IMR-90 (cell line): ENCODE measurements around the gene SNRPD2. TPM values are rescaled to one million over a fixed set of nuclear protein-coding genes. Genes with fewer than 3 reads are reported as not detected.

ENCODE experiments used
- ATAC-seq: fragments of 200-7000 bp; cut with Tn5 transposase; 2 replicates; pipeline ENCODE4 v1.9.1; 2020; ENCODE audit warnings: low read depth, mild to moderate bottlenecking, moderate library complexity
- BruUV-seq: library from RNA; stranded (reverse); fragments of 400-500 nt; replicated peaks from 2 replicates; lab custom pipeline; 2021; lab: Mats Ljungman, UMichigan
- CTCF ChIA-PET: fragments of 300-600 bp; formaldehyde crosslinking; extraction: SDS; loops from one replicate; lab custom pipeline; 2021; ENCODE audit warnings: antibody characterized with exemption; lab: Yijun Ruan, JAX
- POLR2A ChIA-PET: fragments of 300-600 bp; sonication (Branson Sonifier 250); formaldehyde crosslinking; loops from one replicate; lab custom pipeline; 2022; ENCODE audit warnings: antibody characterized with exemption; ENCODE audit not compliant: unreplicated experiment; lab: Charles Lee
- DNase-seq: peaks from one replicate; pipeline ENCODE4 v3.0.0; 2013
- H2AFZ ChIP-seq: replicated peaks from 2 replicates; pipeline ENCODE3; 2013; ENCODE audit warnings: low read length, mild to moderate bottlenecking; ENCODE audit not compliant: poor library complexity
- H2AK5ac ChIP-seq: 2 replicates; pipeline ENCODE4 v1.6.1; 2013; ENCODE audit warnings: low read depth, low read length, inconsistent platforms
- H2AK9ac ChIP-seq: replicated peaks from 2 replicates; pipeline ENCODE3; 2013; ENCODE audit warnings: mild to moderate bottlenecking, low read depth, low read length, moderate library complexity; ENCODE audit not compliant: poor library complexity
- H2BK120ac ChIP-seq: 2 replicates; pipeline ENCODE4 v1.6.1; 2013; ENCODE audit warnings: low read depth, low read length, inconsistent platforms
- H2BK15ac ChIP-seq: 3 replicates; pipeline ENCODE4 v1.6.1; 2013; ENCODE audit warnings: low read depth, low read length, inconsistent platforms
- H2BK20ac ChIP-seq: 2 replicates; pipeline ENCODE4 v1.6.1; 2013; ENCODE audit warnings: low read depth, mild to moderate bottlenecking, inconsistent platforms, low read length, moderate library complexity
- H2BK5ac ChIP-seq: 2 replicates; pipeline ENCODE4 v1.6.1; 2013; ENCODE audit warnings: mild to moderate bottlenecking, low read depth, low read length, inconsistent platforms; ENCODE audit not compliant: poor library complexity, severe bottlenecking
- H3K14ac ChIP-seq: replicated peaks from 2 replicates; pipeline ENCODE4 v1.6.1; 2013; ENCODE audit warnings: low read depth, low read length, inconsistent platforms
- H3K18ac ChIP-seq: 2 replicates; pipeline ENCODE4 v1.6.1; 2013; ENCODE audit warnings: low read depth, low read length, control low read depth
- H3K23ac ChIP-seq: 2 replicates; pipeline ENCODE4 v1.6.1; 2013; ENCODE audit warnings: low read depth, low read length, inconsistent platforms
- H3K27ac ChIP-seq: 2 replicates; pipeline ENCODE4 v1.5.1; 2013; ENCODE audit warnings: mild to moderate bottlenecking, control low read depth, low read length; ENCODE audit not compliant: insufficient read depth
- H3K27me3 ChIP-seq: 2 replicates; pipeline ENCODE4 v1.6.1; 2013; ENCODE audit warnings: low read length; ENCODE audit not compliant: control insufficient read depth, insufficient read depth
- H3K36me3 ChIP-seq: 2 replicates; pipeline ENCODE4 v1.6.1; 2013; ENCODE audit warnings: low read length, mixed read lengths; ENCODE audit not compliant: control insufficient read depth, insufficient read depth
- H3K4ac ChIP-seq: 2 replicates; pipeline ENCODE4 v1.6.1; 2013; ENCODE audit warnings: low read depth, low read length, inconsistent platforms
- H3K4me1 ChIP-seq: 2 replicates; pipeline ENCODE4 v1.6.1; 2013; ENCODE audit warnings: low read length, mixed read lengths; ENCODE audit not compliant: control insufficient read depth, insufficient read depth
- H3K4me2 ChIP-seq: 2 replicates; pipeline ENCODE4 v1.6.1; 2013; ENCODE audit warnings: low read depth, mild to moderate bottlenecking, control low read depth, low read length, moderate library complexity
- H3K4me3 ChIP-seq: 2 replicates; pipeline ENCODE4 v1.5.1; 2013; ENCODE audit warnings: low read depth, mild to moderate bottlenecking, control low read depth, low read length, moderate library complexity; ENCODE audit not compliant: insufficient read depth
- H3K56ac ChIP-seq: 2 replicates; pipeline ENCODE4 v1.6.1; 2013; ENCODE audit warnings: low read length, inconsistent platforms; ENCODE audit not compliant: insufficient read depth; ENCODE audit errors: extremely low read depth
- H3K79me1 ChIP-seq, 2 experiments: 2 replicates each; pipeline ENCODE4 v1.6.1; 2013; ENCODE audit warnings: low read length in 2 of 2, inconsistent platforms in 1 of 2, low read depth in 1 of 2
- H3K9ac ChIP-seq: 2 replicates; pipeline ENCODE4 v1.6.1; 2013; ENCODE audit warnings: low read depth, low read length, control low read depth
- H3K9me1 ChIP-seq: 2 replicates; pipeline ENCODE4 v1.6.1; 2013; ENCODE audit warnings: low read length, inconsistent platforms; ENCODE audit not compliant: insufficient read depth
- H3K9me3 ChIP-seq: 2 replicates; pipeline ENCODE4 v1.6.1; 2013; ENCODE audit warnings: low read length; ENCODE audit not compliant: control insufficient read depth, insufficient read depth
- H4K20me1 ChIP-seq: 2 replicates; pipeline ENCODE4 v1.6.1; 2013; ENCODE audit warnings: low read length, inconsistent platforms; ENCODE audit not compliant: insufficient read depth
- H4K5ac ChIP-seq: 2 replicates; pipeline ENCODE4 v1.6.1; 2013; ENCODE audit warnings: mild to moderate bottlenecking, low read depth, low read length, control low read depth
- H4K8ac ChIP-seq, 2 experiments: 2 replicates each; pipeline ENCODE4 v1.6.1; 2013; ENCODE audit warnings: low read depth in 2 of 2, low read length in 2 of 2, control low read depth in 1 of 2, inconsistent platforms in 1 of 2
- H4K91ac ChIP-seq: 2 replicates; pipeline ENCODE4 v1.6.1; 2013; ENCODE audit warnings: low read depth, low read length, inconsistent platforms; ENCODE audit not compliant: insufficient read depth
- CEBPB ChIP-seq: IDR thresholded peaks from 2 replicates; pipeline ENCODE4 v1.6.1; 2012; ENCODE audit warnings: low read depth, low read length, improper control_type of control experiment
- CHD1 ChIP-seq: IDR thresholded peaks from 2 replicates; pipeline ENCODE4 v1.6.1; 2012; ENCODE audit warnings: low read depth, low read length, improper control_type of control experiment
- CTCF ChIP-seq: conservative IDR thresholded peaks from 2 replicates; pipeline ENCODE4 v1.5.1; 2012; ENCODE audit warnings: mild to moderate bottlenecking, low read depth, low read length, improper control_type of control experiment
- FOS ChIP-seq: fragments of 150-350 bp; IDR thresholded peaks from 2 replicates; pipeline ENCODE4 v1.6.1; 2016; ENCODE audit warnings: low read depth, low read length
- MAFK ChIP-seq: IDR thresholded peaks from 2 replicates; pipeline ENCODE4 v1.6.1; 2012; ENCODE audit warnings: low read depth, low read length, improper control_type of control experiment
- MAZ ChIP-seq: IDR thresholded peaks from 2 replicates; pipeline ENCODE4 v1.6.1; 2012; ENCODE audit warnings: low read depth, mild to moderate bottlenecking, low read length, improper control_type of control experiment, moderate library complexity, borderline replicate concordance
- MXI1 ChIP-seq: IDR thresholded peaks from 2 replicates; pipeline ENCODE4 v1.6.1; 2012; ENCODE audit warnings: low read depth, mild to moderate bottlenecking, low read length, moderate library complexity, borderline replicate concordance
- POLR2A ChIP-seq: IDR thresholded peaks from 2 replicates; pipeline ENCODE4 v1.6.1; 2012; ENCODE audit warnings: mild to moderate bottlenecking, low read depth, low read length
- RAD21 ChIP-seq: IDR thresholded peaks from 2 replicates; pipeline ENCODE4 v1.6.1; 2012; ENCODE audit warnings: low read length, improper control_type of control experiment
- RCOR1 ChIP-seq: IDR thresholded peaks from 2 replicates; pipeline ENCODE4 v1.6.1; 2012; ENCODE audit warnings: mild to moderate bottlenecking, low read length, improper control_type of control experiment; ENCODE audit not compliant: insufficient replicate concordance
- RFX5 ChIP-seq: IDR thresholded peaks from 2 replicates; pipeline ENCODE4 v1.8.0; 2012; ENCODE audit warnings: low read depth, mild to moderate bottlenecking, low read length, moderate library complexity
- SMC3 ChIP-seq: fragments of 150-350 bp; IDR thresholded peaks from 2 replicates; pipeline ENCODE4 v1.6.1; 2016; ENCODE audit warnings: low read depth, mild to moderate bottlenecking, antibody characterized with exemption, low read length, moderate library complexity
- WGBS, 2 experiments: methylation state at CpG; one replicate each; pipeline versions ENCODE4 v1.1.5 to v1.1.7; 2013; ENCODE audit warnings: missing lambda C conversion rate in 2 of 2; ENCODE audit not compliant: insufficient read length in 1 of 2; ENCODE audit errors: extremely low coverage in 2 of 2; 5-methylcytosine and 5-hydroxymethylcytosine counted together
- dilution Hi-C: fragments of 300-500 bp; cut with HindIII; formaldehyde crosslinking; loops from one replicate; pipeline ENCODE4 v1.14.3; 2018; ENCODE audit warnings: low sequenced_read_pairs; ENCODE audit not compliant: unreplicated experiment
- in situ Hi-C: fragments of 300-500 bp; cut with MboI; formaldehyde crosslinking; loops from 3 replicates; pipeline ENCODE4 v1.14.3; 2019; ENCODE audit warnings: low sequenced_read_pairs, inconsistent platforms, mixed read lengths
- intact Hi-C: fragments of 100-400 bp; cut with micrococcal nuclease; formaldehyde crosslinking; loops from 2 replicates; pipeline ENCODE4 v1.10.0; 2022
- polyA plus RNA-seq, 3 experiments: library from polyadenylated mRNA; depleted of rRNA; stranded (reverse); fragments of >200 nt; gene quantifications; 2 replicates each; pipeline ENCODE4 v1.2.3, GENCODE V29; 2012; ENCODE audit warnings: low replicate concordance in 1 of 3
- total RNA-seq: library from RNA; depleted of rRNA; stranded (reverse); fragments of >200 nt; gene quantifications from 2 replicates; pipeline ENCODE4 v1.2.3, GENCODE V29; 2012

Gene SNRPD2
- total and polyA plus RNA-seq, 2 of the 4 experiments (the other 2 are of a cell fraction), result 587 to 877 TPM

- no peak overlapping the region for H4K8ac ChIP-seq
- H3K18ac ChIP-seq, result no peak overlapping the region
- peak overlapping the region; percentile 27; the same call in 1 of the 2 replicates for H3K4ac ChIP-seq
- TF ChIP-seq RCOR1 (peak; percentile 15), CHD1 (0 out of 2 replicates have a peak, but pooled peaks have one; percentile 49), SMC3 (peak; percentile 70), MAFK (no peak), RAD21 (peak; percentile 88), FOS (0 out of 2 replicates have a peak, but pooled peaks have one; percentile 4), POLR2A (no peak), RFX5 (no peak), MAZ (peak; percentile 36; the same call in 1 of the 2 replicates), CEBPB (no peak), MXI1 (no peak), CTCF (peak; percentile 94)
- no peak overlapping the region for H2BK15ac ChIP-seq
- peak overlapping the region; percentile 79 for H3K4me2 ChIP-seq
- H4K91ac ChIP-seq, result no peak overlapping the region
- CTCF ChIA-PET, result interaction anchor here (0.6 to 1.8 kb wide), 5 partner anchors 11 to 204 kb away, joined by 3 to 5 read pairs (median 3); no protein-coding TSS in a partner anchor
- no peaks in the 10 kb centered on the region for H3K9me1 ChIP-seq
- H3K23ac ChIP-seq, result no peak overlapping the region
- peak overlapping the region; percentile 69 for H2AFZ ChIP-seq
- ATAC-seq, result peak; percentile 19
- dilution Hi-C loops (no loop called here), in situ Hi-C loops (loop anchor here (10.0 kb wide), 1 partner anchor 118 kb away; no protein-coding TSS in a partner anchor), intact Hi-C loops (loop anchor here (1.0 to 5.0 kb wide), 4 partner anchors 58 to 216 kb away; partner anchors contain the start of genes OPA3 and VASP)
- no peaks in the 10 kb centered on the region for H3K36me3 ChIP-seq
- peak; percentile 61 for DNase-seq
- no peak overlapping the region for H2BK5ac ChIP-seq
- peaks cover 3% of the 10 kb centered on the region; the same call in 1 of the 2 replicates for H4K20me1 ChIP-seq
- BruUV-seq, result no TSS peak
- H2AK9ac ChIP-seq, result peak overlapping the region; percentile 82
- 9% methylated on average over 9 of the region's 39 CpGs; no CpG with 5 or more reads in 1 of the 2 experiments for WGBS, 2 experiments
- no peak overlapping the region for H3K9ac ChIP-seq
- H3K4me1 ChIP-seq, result peaks cover 13% of the 10 kb centered on the region
- POLR2A ChIA-PET, result no interaction called here
- H3K79me1 ChIP-seq, result peaks cover 6 to 18% of the 10 kb centered on the region in 2 experiments
- no peak overlapping the region for H2BK20ac ChIP-seq
- no peaks in the 10 kb centered on the region for H3K9me3 ChIP-seq
- H4K5ac ChIP-seq, result no peak overlapping the region
- H3K14ac ChIP-seq, result no peak overlapping the region
- H3K27ac ChIP-seq, result no peak overlapping the region
- H2BK120ac ChIP-seq, result no peak overlapping the region
- H3K4me3 ChIP-seq, result no peak overlapping the region
- H3K27me3 ChIP-seq, result no peaks in the 10 kb centered on the region
- H2AK5ac ChIP-seq, result 0 out of 2 replicates have a peak overlapping the region, but pooled peaks have one; percentile 51
- no peak overlapping the region for H3K56ac ChIP-seq
Observed at GRCh38 chr19:45643024-45643926, 48.5 kb downstream of the SNRPD2 start.
